Measurements from ENCODE around the gene ROR1.

ROR1 gene

DNA sequence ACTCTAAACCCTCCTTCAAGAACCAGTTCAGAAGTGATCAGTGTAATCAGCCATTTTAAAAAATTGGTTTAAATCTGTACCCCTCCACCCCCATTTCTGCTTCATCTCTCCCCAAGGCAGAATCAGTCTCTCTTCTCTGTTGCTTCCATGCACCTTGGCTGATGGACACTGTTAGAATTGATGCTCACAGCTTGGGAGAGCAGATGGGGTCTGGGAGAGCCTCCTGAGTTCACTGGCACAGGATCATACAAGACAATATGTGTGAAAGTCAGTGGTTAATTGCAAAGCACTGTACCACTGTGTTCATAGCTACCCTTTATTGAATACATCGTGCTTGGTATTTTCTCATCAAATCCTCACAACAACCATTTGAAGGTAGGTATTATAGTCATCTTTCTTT lies 140.9 kb downstream of the ROR1 start:
- peak; percentile 80 to 94 for DNase-seq

DNA sequence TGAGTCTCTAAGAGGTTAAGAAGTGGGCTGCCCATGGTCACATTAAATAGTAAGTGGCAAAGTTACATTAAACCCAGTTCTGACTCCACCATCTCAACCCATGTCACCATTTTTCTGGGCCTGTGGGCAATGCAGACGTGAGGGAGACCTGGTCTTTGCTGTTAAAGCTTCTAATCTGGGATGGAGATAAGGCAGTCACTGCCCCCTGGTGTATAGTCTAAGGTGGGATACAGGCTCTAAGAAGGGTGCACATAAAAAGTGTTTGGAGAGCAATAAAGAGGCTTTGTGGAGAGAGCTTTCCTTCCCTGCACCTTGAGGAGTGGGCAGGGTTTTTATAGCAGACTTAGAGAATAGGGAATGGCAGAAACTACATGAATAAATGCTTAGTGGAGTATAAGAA lies 141.3 kb downstream of the ROR1 start:
- no peak for DNase-seq

DNA sequence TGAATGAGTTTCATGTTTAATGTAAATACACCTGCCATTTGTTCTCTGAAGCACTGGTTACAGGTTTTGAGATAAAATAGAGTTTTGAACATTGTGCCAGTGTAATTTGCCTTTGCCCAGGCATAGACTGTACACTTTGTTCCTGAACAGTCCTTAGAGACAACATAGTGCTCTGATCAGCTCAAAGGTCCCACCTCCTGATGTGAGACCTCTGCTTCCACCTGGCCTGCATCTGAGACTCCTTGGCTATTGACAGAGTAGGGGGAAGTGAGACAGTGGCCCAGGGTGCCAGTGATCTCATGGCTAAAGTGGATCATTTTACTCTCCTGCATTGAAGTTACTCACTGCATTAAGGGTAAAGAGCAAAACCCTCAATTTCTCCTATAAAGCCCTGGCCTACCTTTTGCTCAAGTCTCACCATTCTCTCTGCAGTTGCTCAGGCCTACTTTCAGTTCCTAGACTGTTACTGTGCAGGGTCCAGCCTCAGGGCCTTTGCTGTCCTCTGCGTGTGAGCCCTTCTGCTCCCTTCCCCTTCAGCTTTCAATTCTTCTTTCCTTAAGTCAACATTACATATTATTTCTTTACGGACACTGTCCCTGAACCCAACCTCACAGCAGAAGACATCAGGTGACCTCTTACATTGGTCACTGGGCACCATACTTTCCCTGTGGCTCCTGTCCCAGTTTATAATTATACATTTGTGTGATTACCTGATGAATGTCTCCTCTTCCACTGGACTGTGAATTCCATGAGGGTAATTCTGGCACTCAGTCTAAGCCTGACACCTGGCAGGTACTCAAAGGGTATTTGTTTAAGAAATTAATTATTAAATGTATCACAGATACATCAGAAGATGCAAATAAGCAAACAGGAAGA lies 142.9 kb downstream of the ROR1 start:
- DNase-seq = peak; percentile 21 to 69

DNA sequence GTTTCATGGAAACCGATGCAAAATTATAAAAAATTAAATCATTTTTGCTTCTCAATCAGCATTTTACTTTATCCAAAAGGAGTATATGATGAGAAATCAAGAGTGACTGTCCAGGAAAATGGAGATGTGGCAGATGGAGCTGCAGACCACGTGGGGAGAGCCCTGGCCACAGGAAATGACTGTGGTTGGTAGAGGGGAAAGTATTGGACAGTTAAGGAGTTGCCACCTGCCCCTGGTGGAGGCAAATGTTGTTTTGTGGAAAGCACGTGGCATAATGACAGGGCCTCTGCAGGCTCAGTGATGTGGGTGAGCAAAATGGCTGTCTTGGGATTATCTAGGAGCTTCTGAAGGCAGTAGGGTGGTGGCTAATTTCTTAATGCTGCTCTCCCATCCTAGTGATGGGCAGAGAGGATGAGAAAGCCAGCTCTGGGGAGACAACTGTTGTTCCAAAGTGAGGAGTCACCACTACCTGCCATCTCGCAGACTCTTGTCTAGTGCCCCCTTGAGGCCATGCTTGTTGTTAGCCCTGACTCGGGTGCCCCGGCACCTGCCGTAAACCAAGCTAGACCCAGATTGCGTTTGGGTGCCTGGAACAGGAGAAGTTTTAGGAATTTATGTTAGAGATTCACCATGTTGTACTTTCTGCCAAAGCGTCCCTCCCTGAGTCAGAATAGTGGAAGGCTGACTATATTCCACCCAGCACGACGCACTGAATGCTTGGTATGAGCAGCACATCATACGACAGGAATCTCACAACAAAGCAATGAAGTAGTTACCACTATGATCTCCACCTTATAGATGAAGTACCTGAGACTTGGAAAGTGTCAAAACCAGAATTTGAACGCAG lies 144.0 kb downstream of the ROR1 start:
- no peak for DNase-seq

DNA sequence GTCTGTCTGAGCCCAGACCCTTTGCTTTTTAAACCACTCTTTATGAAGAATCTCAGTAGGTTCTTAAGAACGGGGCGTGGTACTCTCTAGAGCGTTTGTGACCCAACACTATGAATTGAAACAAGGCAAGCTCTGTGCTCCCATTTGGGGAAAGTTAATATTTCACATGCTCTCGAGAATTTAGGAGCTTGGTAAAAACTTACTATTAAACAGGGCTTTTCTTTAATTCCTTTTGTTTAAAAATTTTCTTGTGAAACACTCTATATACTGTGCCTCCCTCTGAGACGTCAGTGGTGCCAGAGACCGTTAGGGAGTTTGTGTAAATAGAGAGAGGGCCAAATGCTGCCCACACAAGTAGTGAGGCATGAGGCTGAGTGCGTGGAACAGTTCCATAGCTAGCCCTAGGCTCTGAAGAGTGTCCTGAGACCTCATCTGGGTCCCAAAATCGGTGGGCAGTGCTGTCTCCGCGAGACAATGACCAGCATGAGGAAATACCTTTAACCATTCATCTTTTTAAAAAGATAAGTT lies 144.7 kb downstream of the ROR1 start:
- DNase-seq = no peak

DNA sequence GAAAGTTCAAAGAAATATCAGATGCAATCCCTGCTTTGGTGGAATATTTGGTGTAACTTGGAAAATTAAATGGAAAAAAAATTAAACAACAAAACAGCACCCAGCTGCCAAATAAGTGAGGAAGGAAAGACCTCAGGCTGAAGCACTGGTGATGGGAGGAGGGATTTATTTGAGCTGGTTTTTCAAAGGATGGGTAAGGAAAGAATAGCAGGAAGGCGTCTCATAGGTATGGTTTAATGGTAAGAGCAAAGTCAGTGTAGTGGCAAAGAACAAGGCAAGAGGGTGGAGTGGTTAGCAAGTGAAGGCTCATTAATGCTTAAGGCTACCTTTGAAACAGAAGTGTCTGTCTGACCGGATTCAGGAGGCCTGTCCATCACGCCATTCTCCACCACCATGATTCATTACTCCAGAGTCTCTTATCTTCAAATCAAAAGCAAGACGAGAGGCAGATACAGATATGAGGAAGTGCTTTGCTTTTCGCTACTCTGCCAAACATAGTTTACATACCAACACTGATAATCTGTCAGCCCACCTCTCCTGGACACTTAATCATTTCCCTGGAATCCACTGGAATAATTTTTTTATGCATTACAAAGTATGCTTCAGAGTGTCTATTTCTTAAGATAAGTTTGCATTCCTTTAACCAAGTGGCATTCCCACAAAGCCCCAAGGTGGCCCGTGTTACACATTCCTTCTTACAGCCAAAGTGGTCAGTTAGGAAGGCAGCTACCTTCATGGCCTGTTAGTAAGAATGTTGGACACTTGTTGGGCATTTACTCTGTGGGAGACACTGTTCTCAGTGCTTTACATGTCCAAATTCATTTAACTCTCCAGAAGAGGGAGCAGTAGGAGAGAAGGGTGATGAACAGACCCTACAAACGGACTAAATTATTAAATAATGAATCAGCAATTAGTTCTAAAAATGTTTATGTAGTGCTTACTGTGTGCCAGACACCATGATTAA lies 146.6 kb downstream of the ROR1 start:
- DNase-seq = no peak

DNA sequence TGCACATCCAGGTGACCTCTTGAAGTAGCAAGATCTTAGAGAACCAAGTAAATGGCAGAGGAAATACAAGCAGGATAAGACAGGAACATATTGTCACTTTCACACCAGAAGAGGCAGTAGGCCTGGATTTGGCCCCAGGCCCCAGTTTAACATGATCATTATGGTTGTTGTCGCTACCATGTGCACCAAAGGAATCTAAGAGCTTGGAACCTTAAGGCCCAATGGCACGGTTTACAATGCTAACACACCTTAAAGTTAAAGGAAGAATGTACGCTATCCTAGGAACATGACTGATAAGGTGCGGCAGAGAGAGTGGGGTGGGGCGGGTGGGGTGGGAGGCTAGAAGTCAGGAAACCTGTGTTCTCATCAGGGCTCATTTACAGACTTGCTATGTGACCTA lies 147.5 kb downstream of the ROR1 start:
- no peak for DNase-seq

DNA sequence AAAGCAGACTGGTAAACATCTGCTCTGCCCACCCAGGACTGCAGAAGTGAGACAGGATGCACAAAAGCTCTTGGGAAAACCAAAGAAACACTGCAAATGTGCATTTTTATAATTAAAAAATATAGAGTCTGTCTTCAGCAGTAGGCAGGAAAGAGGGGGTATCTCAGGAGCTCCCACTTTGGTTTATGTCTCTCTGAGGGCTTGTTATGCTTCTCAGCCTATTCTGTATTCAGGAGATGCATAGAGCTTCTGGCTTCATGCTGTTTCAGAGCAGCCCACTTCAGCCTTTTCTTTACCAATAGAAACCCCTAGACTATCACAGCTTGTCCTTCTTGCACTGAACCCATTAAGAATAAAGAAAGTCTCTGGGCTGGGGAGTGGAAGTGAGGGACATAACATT lies 148.0 kb downstream of the ROR1 start:
- DNase-seq = no peak

DNA sequence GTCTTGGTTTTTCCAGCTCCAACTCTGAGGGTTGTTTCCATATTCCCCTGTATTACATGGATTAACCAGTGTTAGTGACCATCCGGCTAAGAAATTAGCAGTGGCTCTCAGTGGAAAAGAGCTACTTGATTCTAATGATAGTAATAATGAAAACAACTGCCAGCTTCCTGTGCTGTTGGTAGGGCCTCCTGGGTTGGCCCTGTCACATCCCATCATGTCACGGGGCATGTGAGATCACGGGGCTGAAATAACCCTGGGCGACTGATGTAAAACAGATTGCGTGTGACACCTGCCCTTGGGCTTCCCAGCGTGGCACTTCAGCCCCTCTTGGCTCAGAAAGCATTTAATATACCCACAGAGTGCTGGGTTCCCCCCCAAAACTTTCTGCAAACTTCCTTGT lies 149.0 kb downstream of the ROR1 start:
- DNase-seq = peak; percentile 59 to 71

DNA sequence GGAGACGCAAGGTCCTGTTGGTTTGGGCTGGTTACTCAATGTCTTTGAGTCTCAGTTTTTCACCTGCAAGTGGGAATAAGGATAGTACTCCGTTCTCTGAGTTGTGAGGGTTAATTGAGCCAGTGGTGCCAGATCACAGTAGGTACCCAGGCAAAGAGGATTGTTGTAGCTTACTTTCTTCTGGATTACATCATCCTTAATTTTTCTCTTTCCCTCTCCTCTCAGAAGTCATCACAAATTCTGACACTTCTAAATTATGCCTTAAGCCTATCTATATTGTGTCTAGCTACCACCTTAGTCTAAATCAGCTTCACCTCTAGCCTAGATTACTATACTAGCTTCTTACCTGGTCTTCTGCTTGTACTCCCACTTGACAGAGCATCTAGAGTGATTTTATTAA lies 149.5 kb downstream of the ROR1 start:
- no peak for DNase-seq

DNA sequence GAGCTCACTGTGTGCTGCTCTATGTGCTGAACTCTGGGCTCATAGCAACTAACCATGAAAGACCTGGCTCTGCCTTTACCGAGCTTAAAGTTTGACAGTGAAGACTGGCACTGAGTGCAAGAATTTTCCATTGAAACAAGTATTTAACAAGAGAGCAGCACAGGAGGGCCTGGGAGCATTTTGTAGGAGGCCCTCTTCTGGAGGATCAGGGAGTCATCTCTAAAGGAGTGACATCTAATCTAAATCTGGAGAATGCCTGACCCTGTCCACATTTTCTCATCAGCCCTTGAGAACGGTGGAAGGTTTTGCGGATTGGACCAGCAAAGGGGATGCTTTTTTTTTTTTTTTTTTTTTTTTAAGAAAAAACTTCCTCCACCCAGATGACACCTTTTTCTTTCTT lies 150.8 kb downstream of the ROR1 start:
- DNase-seq = no peak

DNA sequence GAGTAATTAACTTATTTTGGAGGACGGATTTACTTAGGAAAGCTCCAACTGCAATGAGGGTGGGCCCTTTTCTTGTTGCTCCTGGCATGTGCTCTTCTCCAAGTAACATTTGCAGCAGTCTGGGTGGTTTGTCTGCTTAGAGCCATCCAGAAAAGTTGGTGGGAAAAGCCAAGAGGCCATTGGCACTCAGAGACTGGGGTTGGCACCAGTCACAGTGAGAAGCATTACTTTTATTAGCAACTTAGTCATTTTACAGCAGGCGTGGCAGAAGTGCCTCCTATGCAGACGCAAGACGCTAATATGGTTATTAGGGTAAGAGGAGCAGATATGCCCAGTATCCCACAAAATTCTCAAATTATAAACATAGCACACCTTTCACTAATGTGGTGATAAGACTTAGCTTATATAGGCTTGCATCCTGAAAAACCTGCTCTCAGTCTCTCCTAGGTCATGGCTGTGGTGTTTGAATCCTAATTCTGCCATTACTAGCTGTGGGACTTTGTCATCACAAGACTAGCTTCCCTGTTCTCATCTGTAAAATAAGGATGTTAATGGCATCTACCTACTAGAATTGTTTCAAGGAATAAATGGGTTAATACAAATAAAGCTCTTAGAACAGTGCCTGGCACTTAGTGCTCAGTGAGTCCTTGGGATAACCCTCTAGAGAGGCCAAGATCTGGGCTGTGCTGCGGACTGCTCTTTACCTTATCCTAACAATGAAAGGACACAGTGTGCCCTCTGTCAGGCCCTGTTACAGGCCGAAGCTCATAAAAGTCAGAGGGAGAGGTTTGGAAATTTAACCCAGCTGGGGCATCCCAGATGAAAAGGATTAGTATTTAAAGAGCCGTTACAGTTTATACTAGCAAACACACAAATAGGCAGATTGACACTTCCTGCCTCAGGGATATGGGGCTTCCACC lies 154.6 kb downstream of the ROR1 start:
- no peak for DNase-seq

DNA sequence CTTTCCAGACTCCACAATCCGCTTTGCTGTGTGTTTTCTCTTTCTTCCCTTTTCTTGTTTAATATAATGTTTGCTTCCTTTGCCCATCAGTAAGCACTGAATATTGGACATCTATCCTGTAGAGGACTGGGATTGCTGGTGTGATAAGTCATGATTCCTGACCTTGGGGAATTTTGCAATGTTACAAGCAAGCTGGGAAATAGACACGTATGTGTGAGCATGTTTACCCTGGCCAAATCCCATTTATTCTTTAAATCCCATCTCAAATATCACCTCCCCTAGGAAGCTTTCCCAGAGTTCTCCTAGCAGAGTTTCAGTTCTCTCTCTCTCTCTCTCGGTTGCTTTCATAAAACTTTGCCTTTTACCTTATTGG lies 155.3 kb downstream of the ROR1 start:
- DNase-seq = no peak

DNA sequence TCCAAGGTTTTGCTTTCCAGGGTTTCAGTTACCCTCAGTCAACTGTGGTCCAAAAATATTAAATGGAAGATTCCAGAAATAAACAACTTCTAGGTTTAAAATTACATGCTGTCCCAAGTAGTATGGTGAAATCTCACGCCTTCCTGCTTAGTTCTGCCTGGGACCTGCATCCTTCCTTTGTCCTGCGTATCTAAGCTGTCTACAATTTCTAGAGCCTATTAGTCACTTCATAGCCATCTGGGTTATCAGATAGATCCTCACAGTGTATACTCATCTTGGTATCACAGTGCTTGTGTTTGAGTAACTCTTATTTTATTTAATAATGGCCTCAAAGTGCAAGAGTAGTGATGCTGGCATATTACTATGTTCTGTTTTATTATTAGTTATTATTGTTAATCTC lies 157.7 kb downstream of the ROR1 start:
- DNase-seq = no peak

DNA sequence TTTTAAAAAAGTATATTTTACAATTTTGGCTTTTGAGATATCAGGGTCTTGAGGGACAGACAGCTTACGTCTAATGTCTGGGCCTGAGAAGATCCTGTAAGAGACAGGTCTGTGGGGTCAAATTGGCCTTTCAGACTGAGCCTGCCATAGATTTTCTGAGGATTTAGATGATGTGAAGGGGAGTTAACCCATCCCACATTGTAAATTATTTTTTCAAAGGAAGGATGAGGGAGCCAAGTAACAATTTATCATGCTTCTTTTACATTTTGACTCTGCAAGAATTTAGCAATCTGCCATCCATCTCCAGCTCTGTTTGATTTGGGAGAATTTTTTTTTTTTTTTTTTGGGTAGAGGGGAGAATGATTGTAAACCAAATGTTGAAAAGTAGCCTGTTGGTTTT lies 160.9 kb downstream of the ROR1 start:
- DNase-seq = no peak

DNA sequence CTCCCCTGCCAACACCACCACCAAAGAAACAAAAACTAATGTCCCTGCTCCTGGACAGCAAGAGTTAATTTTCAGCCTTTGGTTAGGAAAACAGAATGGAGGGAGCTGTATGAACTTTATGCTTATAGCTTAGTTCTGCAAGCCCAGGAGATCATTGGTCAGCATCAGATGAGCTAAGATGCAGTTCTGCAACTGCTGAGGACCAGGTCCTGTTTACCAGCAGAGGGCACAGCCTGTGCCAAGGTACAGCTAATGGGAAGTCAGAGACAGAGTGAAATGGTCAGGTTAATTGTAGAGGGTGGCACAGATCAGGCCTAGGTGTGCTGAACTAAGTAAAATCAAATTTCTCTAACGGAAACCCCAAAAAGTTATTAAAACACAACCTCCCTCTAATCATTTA lies 161.3 kb downstream of the ROR1 start:
- peak in 1 of 2 experiments; percentile 16 for DNase-seq

DNA sequence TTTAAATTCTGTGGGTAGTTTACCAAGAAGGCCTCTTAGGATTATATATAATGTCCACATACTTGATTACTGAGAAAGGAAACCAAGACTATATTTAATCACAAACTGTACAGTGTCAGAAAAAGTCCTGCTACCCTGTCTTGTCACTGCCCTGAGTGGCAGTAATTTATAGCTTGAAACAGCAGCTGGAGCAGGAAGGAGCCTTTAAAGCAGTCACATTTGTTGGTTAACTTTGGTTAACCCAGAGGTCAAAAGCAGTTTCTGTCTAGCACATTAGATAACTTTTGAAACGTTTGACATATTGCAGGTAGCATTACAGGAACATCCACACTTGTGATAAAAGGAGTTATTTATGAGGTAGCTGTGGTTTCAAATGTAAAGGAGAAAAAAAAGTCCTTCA lies 161.7 kb downstream of the ROR1 start:
- DNase-seq = no peak

DNA sequence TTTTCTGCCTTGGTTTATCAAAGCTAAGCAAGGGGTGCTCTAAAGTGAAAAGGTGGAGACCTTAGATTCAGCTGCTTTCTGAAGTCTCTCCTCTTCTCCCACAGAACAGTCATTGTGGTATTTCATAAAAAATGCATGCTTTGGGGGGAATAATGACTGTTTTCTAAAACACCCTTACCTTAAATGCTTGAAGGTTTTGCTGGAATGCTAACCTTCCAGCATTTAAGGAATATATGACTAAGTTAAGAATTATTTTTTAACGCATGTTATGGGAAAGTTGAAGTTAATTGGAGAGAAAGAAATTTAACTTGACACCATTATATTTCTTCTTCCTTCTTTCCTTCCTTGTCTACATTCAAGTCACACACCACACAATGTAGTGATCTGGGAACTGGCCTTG lies 162.5 kb downstream of the ROR1 start:
- DNase-seq = no peak

DNA sequence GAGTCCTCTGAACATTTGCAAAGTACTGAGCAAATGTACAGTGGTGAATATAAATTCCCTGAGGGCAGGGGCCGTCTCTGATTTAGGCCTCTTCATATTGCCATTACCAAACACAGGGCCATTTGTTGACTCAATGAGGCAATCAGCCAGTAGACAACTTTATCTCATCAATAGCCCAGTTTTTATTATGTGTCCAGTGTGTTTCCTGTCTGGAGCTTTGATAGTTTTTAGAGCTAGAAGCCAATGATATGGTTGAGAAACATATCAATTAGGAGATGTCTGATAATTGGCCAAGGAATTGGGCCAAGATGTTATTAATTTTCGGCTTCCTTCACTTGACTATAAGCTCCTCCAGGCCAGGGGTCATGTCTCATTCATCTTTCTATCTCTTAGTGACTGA lies 163.0 kb downstream of the ROR1 start:
- DNase-seq = no peak

DNA sequence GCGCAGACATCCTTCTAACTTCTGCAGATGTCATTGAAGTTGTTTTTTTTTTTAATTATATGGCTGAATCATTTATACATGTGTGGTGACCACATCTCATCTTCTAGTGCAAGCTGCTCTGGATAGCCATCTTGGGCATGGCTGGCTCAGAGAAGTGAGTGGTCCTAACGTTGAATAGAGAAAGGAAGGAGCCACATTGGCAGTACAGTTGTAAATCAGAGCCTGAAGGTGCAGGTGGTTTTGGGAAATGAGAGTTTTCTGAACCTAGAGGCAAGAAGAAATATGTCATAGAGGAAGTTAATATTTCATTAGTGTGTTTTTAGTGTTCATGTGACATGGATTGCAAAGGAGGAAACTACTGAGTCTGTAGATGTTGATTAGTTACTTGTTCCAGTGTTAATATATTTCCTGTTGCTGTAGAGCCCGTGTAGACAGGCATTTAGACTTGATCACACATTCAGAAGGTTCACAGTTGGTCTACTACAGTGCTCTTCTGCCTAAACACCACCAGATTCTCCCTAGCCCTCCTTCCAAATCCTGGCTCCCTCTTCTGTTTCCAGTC lies 163.7 kb downstream of the ROR1 start:
- DNase-seq = no peak

DNA sequence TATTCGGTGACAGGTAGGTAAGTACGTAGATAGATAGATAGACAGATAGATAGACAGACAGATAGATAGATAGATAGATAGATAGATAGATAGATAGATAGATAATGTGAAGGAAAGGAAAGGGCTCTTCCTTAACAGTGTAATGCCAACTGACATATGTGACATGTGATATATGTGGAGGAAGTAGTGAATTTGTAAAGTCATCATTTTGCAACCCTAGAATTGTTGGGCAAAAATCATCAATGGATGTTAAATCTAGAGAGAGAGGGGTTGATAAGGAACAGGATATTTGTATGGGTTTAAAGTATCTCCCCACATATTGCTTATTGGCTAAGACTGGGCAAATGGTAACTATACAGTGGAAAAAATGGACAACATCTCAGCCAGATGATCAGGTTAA lies 166.6 kb downstream of the ROR1 start:
- no peak for DNase-seq

All from cerebellar nuclear complex (tissue), 1 donor.